WTC11 (cell line): ENCODE data around the gene DNAJC17.

Experiments
- CBFB ChIP-seq: sonication (generic); formaldehyde crosslinking; IDR thresholded peaks from 2 replicates; pipeline ENCODE4 v1.8.1; 2022; ENCODE audit warnings: mild to moderate bottlenecking, low read depth, missing genetic modification reagents
- IRF2 ChIP-seq: sonication (generic); formaldehyde crosslinking; IDR thresholded peaks from 2 replicates; pipeline ENCODE4 v1.8.0; 2022; ENCODE audit warnings: low read depth, missing genetic modification reagents, borderline replicate concordance
- JUN ChIP-seq: sonication (generic); formaldehyde crosslinking; IDR thresholded peaks from 2 replicates; pipeline ENCODE4 v1.8.0; 2023; ENCODE audit warnings: mild to moderate bottlenecking, missing genetic modification reagents
- NR2C2 ChIP-seq: sonication (generic); formaldehyde crosslinking; IDR thresholded peaks from 2 replicates; pipeline ENCODE4 v1.8.0; 2022; ENCODE audit warnings: mild to moderate bottlenecking, missing genetic modification reagents
- TCF7 ChIP-seq: sonication (generic); formaldehyde crosslinking; IDR thresholded peaks from 2 replicates; pipeline ENCODE4 v1.8.0; 2022; ENCODE audit warnings: mild to moderate bottlenecking, low read depth, missing genetic modification reagents, moderate library complexity
- TEAD4 ChIP-seq: sonication (generic); formaldehyde crosslinking; IDR thresholded peaks from 2 replicates; pipeline ENCODE4 v1.8.0; 2022; ENCODE audit warnings: mild to moderate bottlenecking, missing genetic modification reagents
- ZNF232 ChIP-seq: sonication (generic); formaldehyde crosslinking; IDR thresholded peaks from 2 replicates; pipeline ENCODE4 v1.8.0; 2022; ENCODE audit warnings: mild to moderate bottlenecking, missing genetic modification reagents
- ZNF423 ChIP-seq: fragments of 250-450 bp; sonication (Bioruptor Pico); IDR thresholded peaks from 2 replicates; pipeline ENCODE4 v2.1.2; 2022; ENCODE audit warnings: mild to moderate bottlenecking, moderate library complexity
- TF ChIP-seq, protein P1 (sequence below): fragments of 200-600 bp; IDR thresholded peaks from 2 replicates; pipeline ENCODE4 v1.8.0; 2022; ENCODE audit warnings: antibody characterized with exemption
- TF ChIP-seq, protein P2 (sequence below): sonication (generic); formaldehyde crosslinking; IDR thresholded peaks from 2 replicates; pipeline ENCODE4 v1.8.1; 2022; ENCODE audit warnings: mild to moderate bottlenecking, missing genetic modification reagents, moderate library complexity, borderline replicate concordance
- TF ChIP-seq, protein P3 (sequence below): sonication (generic); formaldehyde crosslinking; IDR thresholded peaks from 2 replicates; pipeline ENCODE4 v1.8.1; 2022; ENCODE audit warnings: low read depth, missing genetic modification reagents, borderline replicate concordance
- TF ChIP-seq, protein P4 (sequence below): sonication (generic); formaldehyde crosslinking; IDR thresholded peaks from 2 replicates; pipeline ENCODE4 v1.8.1; 2023; ENCODE audit warnings: mild to moderate bottlenecking, moderate library complexity, missing genetic modification reagents
- TF ChIP-seq, protein P5 (sequence below): fragments of 250-450 bp; sonication (Bioruptor Pico); IDR thresholded peaks from 2 replicates; pipeline ENCODE4 v2.1.2; 2022; ENCODE audit warnings: mild to moderate bottlenecking, moderate library complexity

DNA sequence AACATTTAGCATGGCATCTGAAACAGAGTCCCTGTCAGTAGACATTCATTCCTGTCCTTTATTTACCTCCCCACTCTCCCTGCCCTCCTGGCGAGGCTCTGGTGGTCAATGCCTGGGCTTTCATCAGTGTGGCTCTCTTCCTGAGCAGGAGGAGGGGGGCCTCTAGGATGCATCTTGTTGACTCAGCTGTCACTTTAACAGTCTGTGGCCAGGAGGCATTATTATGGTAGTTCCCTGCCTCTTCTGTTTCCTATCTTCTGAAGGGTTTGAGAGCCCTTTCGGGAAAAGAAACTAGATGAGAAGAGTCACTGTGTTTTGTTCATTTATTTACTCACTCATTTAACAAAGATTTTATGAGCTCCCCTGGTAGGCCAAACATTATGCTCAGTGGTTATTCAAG, 23.6 kb upstream of the DNAJC17 start:
- TF ChIP-seq TEAD4 (CRISPR knock-in tag) (no peak), ZNF423 (CRISPR knock-in tag) (no peak), IRF2 (CRISPR knock-in tag) (no peak), JUN (CRISPR knock-in tag) (no peak), NR2C2 (CRISPR knock-in tag) (no peak), TCF7 (CRISPR knock-in tag) (no peak), ZNF232 (no peak), CBFB (CRISPR knock-in tag) (no peak)
- TF ChIP-seq, protein P1, sequence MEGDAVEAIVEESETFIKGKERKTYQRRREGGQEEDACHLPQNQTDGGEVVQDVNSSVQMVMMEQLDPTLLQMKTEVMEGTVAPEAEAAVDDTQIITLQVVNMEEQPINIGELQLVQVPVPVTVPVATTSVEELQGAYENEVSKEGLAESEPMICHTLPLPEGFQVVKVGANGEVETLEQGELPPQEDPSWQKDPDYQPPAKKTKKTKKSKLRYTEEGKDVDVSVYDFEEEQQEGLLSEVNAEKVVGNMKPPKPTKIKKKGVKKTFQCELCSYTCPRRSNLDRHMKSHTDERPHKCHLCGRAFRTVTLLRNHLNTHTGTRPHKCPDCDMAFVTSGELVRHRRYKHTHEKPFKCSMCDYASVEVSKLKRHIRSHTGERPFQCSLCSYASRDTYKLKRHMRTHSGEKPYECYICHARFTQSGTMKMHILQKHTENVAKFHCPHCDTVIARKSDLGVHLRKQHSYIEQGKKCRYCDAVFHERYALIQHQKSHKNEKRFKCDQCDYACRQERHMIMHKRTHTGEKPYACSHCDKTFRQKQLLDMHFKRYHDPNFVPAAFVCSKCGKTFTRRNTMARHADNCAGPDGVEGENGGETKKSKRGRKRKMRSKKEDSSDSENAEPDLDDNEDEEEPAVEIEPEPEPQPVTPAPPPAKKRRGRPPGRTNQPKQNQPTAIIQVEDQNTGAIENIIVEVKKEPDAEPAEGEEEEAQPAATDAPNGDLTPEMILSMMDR: no peak
- TF ChIP-seq, protein P2, sequence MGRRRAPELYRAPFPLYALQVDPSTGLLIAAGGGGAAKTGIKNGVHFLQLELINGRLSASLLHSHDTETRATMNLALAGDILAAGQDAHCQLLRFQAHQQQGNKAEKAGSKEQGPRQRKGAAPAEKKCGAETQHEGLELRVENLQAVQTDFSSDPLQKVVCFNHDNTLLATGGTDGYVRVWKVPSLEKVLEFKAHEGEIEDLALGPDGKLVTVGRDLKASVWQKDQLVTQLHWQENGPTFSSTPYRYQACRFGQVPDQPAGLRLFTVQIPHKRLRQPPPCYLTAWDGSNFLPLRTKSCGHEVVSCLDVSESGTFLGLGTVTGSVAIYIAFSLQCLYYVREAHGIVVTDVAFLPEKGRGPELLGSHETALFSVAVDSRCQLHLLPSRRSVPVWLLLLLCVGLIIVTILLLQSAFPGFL: no peak
- TF ChIP-seq, protein P3, sequence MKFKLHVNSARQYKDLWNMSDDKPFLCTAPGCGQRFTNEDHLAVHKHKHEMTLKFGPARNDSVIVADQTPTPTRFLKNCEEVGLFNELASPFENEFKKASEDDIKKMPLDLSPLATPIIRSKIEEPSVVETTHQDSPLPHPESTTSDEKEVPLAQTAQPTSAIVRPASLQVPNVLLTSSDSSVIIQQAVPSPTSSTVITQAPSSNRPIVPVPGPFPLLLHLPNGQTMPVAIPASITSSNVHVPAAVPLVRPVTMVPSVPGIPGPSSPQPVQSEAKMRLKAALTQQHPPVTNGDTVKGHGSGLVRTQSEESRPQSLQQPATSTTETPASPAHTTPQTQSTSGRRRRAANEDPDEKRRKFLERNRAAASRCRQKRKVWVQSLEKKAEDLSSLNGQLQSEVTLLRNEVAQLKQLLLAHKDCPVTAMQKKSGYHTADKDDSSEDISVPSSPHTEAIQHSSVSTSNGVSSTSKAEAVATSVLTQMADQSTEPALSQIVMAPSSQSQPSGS: no peak
- TF ChIP-seq, protein P4, sequence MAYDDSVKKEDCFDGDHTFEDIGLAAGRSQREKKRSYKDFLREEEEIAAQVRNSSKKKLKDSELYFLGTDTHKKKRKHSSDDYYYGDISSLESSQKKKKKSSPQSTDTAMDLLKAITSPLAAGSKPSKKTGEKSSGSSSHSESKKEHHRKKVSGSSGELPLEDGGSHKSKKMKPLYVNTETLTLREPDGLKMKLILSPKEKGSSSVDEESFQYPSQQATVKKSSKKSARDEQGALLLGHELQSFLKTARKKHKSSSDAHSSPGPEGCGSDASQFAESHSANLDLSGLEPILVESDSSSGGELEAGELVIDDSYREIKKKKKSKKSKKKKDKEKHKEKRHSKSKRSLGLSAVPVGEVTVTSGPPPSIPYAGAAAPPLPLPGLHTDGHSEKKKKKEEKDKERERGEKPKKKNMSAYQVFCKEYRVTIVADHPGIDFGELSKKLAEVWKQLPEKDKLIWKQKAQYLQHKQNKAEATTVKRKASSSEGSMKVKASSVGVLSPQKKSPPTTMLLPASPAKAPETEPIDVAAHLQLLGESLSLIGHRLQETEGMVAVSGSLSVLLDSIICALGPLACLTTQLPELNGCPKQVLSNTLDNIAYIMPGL: no peak
- TF ChIP-seq, protein P5, sequence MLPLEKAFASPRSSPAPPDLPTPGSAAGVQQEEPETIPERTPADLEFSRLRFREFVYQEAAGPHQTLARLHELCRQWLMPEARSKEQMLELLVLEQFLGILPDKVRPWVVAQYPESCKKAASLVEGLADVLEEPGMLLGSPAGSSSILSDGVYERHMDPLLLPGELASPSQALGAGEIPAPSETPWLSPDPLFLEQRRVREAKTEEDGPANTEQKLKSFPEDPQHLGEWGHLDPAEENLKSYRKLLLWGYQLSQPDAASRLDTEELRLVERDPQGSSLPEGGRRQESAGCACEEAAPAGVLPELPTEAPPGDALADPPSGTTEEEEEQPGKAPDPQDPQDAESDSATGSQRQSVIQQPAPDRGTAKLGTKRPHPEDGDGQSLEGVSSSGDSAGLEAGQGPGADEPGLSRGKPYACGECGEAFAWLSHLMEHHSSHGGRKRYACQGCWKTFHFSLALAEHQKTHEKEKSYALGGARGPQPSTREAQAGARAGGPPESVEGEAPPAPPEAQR (CRISPR knock-in tag): no peak
